ENCODE data around the gene PCDH9. TPM values are rescaled to one million over a fixed set of nuclear protein-coding genes. Genes with fewer than 3 reads are reported as not detected.

PCDH9 gene
- total and polyA plus RNA-seq, 10 of the 15 experiments (the other 5 are each of a cell fraction or from before 2014, with no cell fraction given), result 0.02 to 2.3 (median 0.05) TPM; not detected in 1

- Histone ChIP-seq H3K27ac (ENCODE audit: control insufficient read depth, insufficient read depth) (no peak overlapping the region), H3K4me2 (ENCODE audit: control insufficient read depth, insufficient read depth) (no peak overlapping the region), H2AFZ (ENCODE audit: control insufficient read depth, low read depth, low read length) (no peak overlapping the region), H3K79me2 (ENCODE audit: control insufficient read depth, insufficient read depth, low read length) (no peaks in the 10 kb centered on the region), H3K4me3 (no peak overlapping the region), H3K9me3 (replicated peaks; ENCODE audit: control insufficient read depth, insufficient read depth, low read length) (no peaks in the 10 kb centered on the region), H3K36me3 (ENCODE audit: control insufficient read depth in 2 of 2, insufficient read depth in 2 of 2, low read length in 1 of 2) (no peaks in the 10 kb centered on the region), H3K9ac (ENCODE audit: control insufficient read depth, insufficient read depth, low read length) (no peak overlapping the region), H3K4me1 (ENCODE audit: control insufficient read depth, insufficient read depth, low read length) (no peaks in the 10 kb centered on the region), H4K20me1 (ENCODE audit: control insufficient read depth, insufficient read depth) (no peaks in the 10 kb centered on the region), H3K27me3 (replicated peaks in 1 of 2; ENCODE audit: control insufficient read depth in 2 of 2, insufficient read depth in 2 of 2, low read length in 1 of 2) (no peaks in the 10 kb centered on the region)
- ChIA-PET CTCF (no interaction called here), RAD21 (ENCODE audit: unreplicated experiment) (no interaction called here), POLR2A (no interaction called here), SMC1A (ENCODE audit: uncharacterized antibody, unreplicated experiment) (no interaction called here)
- TF ChIP-seq CBFB (IDR thresholded peaks at IDR 0.05; ENCODE audit: low read depth), result no peak
- TF ChIP-seq PAX8 (IDR thresholded peaks at IDR 0.05), result no peak
- no peak for TF ChIP-seq WRNIP1 (IDR thresholded peaks at IDR 0.05; ENCODE audit: borderline replicate concordance, low read depth, low read length)
- TF ChIP-seq CHD4 (IDR thresholded peaks at IDR 0.05), result no peak
- no peak for TF ChIP-seq RELB (IDR thresholded peaks at IDR 0.05; ENCODE audit: low read depth)
- TF ChIP-seq, protein P1, sequence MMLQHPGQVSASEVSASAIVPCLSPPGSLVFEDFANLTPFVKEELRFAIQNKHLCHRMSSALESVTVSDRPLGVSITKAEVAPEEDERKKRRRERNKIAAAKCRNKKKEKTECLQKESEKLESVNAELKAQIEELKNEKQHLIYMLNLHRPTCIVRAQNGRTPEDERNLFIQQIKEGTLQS (IDR thresholded peaks at IDR 0.05; ENCODE audit: borderline replicate concordance, extremely low read depth, low read depth, low read length), result no peak
- no peak for TF ChIP-seq PRDM15 (CRISPR knock-in tag; IDR thresholded peaks at IDR 0.05)
- TF ChIP-seq, protein P2, sequence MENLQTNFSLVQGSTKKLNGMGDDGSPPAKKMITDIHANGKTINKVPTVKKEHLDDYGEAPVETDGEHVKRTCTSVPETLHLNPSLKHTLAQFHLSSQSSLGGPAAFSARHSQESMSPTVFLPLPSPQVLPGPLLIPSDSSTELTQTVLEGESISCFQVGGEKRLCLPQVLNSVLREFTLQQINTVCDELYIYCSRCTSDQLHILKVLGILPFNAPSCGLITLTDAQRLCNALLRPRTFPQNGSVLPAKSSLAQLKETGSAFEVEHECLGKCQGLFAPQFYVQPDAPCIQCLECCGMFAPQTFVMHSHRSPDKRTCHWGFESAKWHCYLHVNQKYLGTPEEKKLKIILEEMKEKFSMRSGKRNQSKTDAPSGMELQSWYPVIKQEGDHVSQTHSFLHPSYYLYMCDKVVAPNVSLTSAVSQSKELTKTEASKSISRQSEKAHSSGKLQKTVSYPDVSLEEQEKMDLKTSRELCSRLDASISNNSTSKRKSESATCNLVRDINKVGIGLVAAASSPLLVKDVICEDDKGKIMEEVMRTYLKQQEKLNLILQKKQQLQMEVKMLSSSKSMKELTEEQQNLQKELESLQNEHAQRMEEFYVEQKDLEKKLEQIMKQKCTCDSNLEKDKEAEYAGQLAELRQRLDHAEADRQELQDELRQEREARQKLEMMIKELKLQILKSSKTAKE (IDR thresholded peaks at IDR 0.05; ENCODE audit: low read depth, poor library complexity, severe bottlenecking), result no peak
- no peak for TF ChIP-seq ESRRA (IDR thresholded peaks at IDR 0.05; ENCODE audit: low read length)
- TF ChIP-seq FOXM1 (IDR thresholded peaks at IDR 0.05; ENCODE audit: low read depth, low read length), result no peak
- TF ChIP-seq, protein P3, sequence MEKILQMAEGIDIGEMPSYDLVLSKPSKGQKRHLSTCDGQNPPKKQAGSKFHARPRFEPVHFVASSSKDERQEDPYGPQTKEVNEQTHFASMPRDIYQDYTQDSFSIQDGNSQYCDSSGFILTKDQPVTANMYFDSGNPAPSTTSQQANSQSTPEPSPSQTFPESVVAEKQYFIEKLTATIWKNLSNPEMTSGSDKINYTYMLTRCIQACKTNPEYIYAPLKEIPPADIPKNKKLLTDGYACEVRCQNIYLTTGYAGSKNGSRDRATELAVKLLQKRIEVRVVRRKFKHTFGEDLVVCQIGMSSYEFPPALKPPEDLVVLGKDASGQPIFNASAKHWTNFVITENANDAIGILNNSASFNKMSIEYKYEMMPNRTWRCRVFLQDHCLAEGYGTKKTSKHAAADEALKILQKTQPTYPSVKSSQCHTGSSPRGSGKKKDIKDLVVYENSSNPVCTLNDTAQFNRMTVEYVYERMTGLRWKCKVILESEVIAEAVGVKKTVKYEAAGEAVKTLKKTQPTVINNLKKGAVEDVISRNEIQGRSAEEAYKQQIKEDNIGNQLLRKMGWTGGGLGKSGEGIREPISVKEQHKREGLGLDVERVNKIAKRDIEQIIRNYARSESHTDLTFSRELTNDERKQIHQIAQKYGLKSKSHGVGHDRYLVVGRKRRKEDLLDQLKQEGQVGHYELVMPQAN (conservative IDR thresholded peaks at IDR 0.05), result no peak
- no peak for TF ChIP-seq ATF2 (IDR thresholded peaks at IDR 0.05; ENCODE audit: low read length)
- TF ChIP-seq TARDBP (IDR thresholded peaks at IDR 0.05; ENCODE audit: borderline replicate concordance), result no peak
- no peak for TF ChIP-seq SIX5 (IDR thresholded peaks at IDR 0.05; ENCODE audit: low read depth, low read length, severe bottlenecking)
- in situ Hi-C loops (cut with MboI) (no loop called here), intact Hi-C loops (cut with micrococcal nuclease; ENCODE audit: unreplicated experiment) (no loop called here)
- WGBS (ENCODE audit: insufficient coverage, insufficient replicate concordance, low lambda C conversion rate, missing lambda C conversion rate), result 23% methylated on average over 5 of the region's 5 CpGs
- no TSS peak for BruUV-seq (replicated peaks)
- no peak for DNase-seq (ENCODE audit: low read depth, low spot score)
- ATAC-seq, result no peak
- FAIRE-seq, result no peak
These were observed 963.4 kb downstream of the PCDH9 start for GRCh38 chr13:66266761-66267160.
